Measurements from ENCODE around the gene WNT5B.

Gene WNT5B

DNA sequence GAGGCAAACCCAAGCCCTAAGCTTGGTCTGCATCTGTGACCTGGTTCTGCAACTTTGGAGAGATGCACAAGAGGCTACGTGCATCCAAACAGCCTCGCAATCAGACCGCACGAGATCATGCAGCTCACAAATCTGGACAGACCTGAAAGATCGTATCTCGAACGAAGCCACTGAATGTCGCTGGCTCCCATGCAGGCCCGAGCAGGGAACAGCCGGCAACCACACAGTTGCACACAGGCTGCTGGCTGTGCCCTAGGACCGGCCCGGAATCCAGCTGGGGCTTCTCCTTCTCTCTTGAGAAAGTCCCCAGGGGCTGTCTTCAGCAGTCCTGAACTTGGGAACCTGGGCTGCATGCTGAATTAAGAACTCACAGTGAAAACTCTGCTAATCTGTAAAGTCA is 27.9 kb downstream of the WNT5B start:
- DNase-seq, result no peak

DNA sequence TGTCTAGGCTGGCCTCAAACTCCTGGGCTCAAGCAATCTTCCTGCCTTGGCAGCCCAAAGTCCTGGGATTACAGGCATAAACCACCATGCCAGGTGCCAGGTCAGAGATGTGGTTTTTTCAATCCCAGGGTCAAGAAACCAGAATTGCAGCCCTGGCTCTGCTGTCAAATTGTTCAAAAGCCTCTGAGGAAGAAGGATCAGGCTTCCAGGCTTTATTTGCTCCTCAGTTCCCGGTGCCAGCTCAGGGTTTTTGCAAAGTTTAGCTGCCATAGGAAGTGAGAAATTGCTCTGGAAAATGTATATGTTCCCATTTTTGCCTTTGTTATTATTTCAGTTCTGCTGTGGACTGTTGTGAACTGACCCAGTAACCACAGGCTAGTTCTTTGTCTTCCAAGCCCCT is 28.7 kb downstream of the WNT5B start:
- DNase-seq, result no peak

DNA sequence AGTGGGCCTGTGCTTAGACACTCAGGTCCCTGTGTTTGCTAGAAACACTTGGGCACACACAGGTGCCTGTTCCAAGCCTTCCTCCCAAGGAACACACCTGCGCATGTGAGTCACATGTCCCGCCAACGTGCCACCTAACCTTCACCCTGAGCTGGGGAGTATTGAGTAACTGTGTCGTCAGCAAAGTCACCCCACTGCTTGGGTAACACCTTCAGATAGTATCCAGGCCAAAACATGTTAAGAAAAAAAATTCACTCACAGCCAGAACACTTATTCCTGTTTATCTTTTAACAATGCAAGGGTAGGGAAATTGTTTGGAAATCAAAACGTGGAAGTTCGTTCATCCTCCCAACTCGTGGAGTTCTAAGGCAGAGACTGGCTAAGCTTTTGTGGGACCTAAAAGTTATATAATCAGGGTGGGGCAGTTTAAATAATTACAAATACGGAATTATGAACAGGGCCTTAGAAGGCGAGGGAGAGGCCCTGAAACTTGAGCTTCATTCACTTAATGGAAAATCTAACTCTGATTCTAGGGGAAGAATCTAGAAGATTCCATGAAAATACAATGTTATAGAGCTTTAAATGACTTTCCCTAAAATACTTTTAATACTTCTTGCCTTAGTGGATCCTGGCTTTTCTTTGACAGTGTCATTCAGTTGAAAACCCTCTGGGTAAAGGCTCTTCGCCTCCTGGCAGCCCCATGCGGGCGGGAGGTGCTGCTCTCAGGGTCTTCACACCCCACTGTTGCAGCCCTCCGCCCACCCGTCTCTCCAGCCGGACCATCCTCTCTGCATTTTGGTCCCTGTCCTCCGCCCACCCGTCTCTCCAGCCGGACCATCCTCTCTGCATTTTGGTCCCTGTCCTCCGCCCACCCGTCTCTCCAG is 31.5 kb downstream of the WNT5B start:
- no peak for DNase-seq

DNA sequence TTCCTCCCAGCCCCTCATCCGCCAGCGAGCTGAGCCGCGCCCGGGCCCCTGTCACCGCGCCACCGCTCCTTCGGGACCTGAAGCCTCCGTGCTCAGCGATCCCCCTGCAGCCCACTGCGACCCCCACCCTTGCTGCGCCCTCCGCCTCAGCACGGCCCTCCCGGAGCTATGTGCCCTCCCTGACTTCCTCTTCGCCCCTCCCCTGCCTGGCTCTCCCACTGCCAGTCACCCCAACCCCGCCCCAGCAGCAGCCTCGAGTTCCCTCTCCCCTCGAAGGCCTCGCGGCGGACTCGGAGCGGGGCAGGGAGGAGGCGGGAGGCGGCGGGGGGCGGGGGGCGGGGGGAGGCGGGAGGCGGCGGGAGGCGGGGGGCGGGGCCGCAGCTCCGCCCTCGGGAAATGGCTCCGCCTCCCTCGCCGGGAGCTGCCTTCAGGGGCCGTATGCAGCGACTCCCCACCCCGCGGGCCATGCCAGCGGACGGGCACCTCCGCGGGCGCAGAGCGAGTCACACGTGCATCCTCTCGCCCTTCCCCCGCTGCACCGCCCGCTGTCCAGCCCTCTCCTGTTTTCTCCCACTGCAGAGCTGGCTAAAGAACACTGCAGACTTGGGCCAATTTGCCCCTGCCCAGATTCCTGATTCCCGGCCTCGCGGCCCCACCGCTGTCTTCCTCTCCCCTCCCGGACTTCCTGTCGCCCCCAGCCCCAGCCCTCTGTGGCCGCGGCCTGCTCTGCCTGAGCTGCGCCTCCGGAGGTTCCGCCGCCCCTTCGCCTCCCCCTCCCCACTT is 32.7 kb downstream of the WNT5B start:
- DNase-seq, result peak; percentile 82 to 84

DNA sequence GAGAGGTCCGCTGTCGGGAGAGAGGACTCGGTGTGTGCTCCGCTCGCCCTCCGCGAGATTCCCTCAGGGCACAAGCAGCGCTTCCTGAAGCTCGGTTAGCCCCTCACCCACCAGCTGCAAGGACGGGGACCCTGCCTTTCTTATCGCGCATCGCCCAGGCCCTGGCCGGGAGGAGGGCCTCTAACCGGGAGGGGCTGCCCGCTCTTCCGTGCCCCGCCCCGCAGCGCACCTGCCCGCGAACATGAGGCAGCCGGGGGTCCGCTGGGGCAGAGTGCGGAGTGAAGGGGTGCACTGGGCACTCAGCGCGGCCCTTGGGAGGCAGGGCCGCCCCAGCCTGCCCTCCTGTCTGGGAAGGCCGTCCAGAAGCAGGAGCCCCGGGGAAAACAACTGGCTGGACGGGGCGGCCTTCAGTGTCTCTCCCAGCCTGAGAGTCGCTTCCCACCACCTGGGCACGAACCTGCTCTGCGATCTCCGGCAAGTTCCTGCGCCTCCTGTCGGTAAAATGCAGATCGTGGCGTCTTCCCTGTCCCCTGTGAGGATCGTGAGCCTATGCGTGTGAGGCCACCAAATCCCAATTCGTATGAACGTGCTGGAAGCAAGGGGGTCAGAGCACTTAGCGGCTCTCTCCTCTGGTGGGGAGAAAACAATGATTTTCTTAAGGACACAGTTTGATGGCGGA is 33.9 kb downstream of the WNT5B start:
- no peak for DNase-seq

DNA sequence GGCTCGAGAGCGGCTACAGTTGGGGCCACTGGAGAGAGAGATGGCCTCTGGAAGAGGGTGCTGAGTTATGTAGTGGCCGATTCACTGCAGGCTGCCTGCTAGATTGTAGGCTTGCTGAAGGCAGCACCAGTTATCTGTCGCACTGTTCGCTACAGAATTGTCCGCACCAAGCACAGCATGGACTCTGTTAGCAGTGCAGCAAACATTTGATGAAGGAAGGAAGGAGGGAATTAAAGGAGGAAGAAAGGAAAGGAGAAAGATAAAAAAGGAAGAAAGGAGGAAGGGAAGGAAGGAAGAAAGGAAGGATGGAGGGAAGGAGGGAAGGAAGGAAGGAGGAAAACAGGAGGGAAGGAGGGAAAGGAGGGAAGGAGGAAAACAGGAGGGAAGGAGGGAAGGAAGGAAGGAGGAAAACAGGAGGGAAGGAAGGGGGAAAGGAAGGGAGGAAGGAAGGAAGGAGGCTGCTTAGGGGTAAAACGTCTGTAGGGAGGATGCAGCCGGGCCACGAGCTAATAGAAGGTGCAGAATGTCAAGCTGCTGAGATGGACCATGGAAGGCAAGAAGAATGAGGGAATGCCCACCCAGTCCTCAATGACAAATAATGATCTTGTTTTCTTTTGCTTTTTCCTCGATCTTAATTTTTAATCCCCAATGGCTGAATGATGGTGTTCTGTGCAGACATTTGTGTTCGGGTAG is 34.6 kb downstream of the WNT5B start:
- no peak for DNase-seq

DNA sequence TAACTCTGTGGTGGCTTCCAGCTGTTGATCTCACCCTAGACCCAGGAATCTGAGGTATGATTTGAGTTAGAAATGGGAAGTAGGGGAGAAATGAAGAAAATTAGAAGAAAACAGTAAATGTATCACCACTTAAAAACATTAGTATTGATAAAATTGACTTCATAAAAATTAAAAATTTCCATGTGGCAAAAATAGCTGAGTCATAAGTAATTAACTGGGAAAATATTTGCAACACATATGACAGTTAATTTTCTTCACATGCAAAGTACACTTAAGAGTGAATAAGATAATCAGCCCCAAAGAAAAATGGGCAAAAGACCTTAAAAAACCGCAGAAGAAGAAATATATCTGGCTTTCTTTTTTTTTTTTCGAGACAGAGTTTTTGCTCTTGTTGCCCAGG is 36.3 kb downstream of the WNT5B start:
- DNase-seq, result no peak

DNA sequence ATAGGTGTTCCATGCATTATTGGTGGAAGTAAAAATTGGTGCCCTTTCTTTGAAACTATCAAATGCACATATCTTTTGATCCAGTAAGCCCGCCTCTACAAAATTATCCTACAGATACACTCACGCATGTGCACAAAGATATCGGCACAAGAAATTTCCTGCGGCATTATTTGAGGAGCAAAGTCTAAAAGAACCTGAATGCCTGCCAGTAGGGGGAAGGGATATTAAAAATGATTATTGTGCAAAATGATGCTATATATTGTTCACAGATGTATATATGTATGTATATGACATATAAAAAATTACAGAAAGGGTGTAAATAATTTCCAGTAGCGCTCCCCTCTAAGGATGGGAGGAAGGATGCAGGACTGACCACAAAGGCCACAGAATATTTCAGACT is 37.2 kb downstream of the WNT5B start:
- no peak for DNase-seq

DNA sequence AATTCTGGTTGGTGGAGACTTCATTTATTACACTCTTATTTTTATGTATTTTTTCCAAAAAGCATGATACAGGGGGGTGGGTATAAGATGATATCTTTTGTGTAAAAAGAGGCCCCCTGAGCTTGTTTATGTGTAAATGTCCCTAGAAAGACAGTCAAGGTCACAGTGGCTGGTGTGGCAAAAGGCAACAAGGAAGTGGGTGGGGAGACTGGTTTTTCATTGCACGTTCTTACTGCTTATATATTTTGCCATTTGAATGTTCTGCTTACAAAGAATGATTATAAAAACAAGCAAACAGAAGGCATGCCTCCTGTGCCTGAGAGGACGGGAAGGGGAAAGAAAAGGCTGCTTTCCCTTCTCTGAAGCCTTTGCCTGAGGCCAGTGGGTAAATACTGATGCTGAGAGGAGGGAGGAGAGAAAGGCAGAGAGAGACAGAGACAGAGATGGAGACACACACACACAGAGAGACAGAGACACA is 37.7 kb downstream of the WNT5B start:
- DNase-seq, result no peak

DNA sequence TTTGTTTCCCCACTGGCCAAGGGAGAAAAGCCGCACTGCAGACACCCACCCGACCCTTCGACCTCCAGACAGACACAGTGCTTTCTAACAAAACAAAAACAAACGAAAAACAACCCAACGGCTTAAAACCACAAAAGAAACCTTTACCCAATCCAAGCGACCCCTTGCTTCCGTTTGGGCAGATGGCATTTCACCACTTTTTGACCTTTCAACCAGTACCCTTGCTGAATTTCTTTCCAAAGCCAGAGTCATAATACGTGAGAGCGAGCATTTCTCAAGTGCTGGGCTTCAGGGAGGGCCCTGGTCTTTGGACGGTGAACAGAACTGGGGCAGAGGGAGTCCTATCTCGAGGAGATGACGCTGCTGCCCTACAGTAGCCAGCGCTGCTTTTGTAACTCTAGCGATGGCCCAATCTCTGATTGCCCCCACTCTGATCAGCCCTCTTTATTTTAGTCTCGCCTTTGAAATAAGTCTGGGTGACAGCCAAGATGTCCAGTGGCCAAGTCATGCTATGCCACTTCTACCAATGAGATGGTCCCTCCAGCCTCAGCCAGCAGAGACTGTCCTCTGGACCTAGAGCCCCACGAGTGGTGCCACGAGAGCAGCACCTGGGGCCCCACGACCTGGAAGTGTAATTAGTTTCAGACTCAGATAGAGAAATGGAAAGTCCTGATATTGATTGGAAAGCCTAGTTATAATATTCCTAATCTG is 40.0 kb downstream of the WNT5B start:
- no peak for DNase-seq

DNA sequence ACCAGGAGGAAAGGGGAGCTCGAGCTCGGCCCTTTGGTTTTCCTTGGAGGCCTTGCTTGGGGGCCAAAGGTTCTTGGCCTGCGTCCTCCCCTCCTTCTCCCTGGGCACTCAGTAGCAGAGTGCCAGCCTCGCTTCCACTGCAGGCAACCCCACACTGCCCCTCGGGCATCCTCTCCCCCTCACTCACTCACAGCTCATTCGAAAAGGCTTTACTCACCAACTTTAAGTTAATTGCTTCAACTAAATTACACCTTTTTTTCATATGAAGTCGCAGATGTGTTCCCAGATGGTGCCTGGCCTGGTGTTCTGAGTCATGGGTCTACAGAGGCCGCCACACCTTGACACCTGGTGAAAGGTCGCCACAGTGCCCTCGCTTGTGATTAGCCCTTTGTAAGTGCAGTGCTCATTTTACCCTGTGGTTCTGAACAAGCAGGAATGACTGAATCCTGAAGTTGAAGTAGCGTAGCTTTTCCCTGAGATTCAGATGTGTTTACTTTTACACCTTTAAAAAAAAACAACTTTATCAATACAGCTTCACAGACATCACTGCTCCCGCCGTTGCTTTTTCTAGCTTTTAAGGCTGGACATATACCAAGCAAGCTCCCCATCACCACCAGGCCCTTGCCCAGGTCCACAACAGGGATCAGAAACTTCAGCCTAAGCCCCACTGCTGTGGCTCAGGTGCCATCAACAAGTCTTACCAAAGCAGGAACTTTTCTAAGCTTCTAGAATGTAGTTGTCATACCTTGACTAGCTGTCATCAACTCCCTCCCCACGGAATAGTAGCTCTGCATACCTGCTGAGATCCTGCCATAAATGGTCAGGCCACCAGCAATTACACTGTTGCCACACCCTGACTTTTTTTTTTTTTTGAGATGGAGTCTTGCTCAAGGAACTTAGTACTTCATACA is 41.6 kb downstream of the WNT5B start:
- DNase-seq, result no peak

DNA sequence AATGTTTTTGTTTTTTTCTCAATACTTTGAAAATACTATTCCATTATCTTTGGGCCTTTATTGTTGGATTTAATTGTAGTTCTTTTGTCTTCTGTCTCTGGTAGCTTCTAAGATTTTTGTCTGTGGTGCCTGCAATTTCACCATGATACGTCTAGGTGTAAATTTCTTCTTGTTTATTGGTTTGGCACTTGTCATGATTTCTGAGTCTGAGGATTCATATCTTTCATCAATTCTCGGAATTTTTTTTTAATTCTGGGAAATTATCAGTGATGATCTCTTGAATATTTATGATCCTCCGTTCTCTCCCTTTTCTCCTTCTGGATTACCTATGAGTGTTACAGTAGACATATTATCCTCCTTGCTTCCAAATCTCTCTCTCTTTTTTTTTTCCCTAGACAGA is 47.0 kb downstream of the WNT5B start:
- no peak for DNase-seq

DNA sequence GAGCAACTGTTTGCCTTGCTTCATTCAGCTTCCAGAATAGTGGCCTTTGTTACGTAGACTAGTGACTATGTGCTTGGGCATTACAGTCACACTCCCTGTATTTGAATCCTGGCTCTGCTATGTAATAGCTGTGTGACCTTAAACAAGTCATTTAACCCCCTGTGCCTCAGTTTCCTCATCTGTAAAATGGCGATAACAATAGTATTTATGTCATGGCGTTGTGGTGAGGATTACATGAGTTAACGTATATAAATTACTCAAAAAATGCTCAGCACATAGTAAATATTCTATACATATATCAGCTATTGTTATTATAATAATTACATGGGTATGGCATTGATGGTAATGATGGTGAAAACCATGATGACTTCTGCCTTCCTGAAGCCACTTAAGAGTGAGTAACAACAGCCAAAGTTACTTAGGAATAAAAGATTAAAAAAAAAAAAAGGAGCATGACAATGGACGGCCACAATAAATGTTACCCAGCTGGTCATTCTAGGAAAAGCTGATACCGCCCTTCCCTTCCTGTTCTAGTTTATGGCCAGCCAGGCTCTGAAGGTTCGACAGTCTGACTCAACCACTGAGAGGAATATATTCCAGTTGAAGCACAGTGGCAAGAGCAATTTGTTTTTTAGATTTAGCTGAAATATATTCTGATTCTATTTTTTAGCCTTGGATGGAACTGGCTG is 51.9 kb downstream of the WNT5B start:
- DNase-seq, result no peak

DNA sequence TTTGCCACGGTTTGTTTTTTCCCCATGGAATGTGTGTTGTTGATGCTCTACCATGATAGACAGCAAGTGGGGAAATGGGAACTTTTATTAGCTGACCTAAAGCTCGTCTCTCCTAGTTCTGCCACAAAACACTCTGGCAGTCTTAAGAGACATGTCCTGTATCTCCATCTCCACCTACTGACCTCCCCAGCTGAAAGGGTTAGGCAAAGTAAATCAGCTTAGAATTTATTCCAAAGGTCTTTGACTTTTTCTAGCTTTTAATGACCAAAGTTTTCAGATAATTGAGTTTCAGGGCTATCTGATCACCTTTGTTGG is 52.4 kb downstream of the WNT5B start:
- no peak for DNase-seq

DNA sequence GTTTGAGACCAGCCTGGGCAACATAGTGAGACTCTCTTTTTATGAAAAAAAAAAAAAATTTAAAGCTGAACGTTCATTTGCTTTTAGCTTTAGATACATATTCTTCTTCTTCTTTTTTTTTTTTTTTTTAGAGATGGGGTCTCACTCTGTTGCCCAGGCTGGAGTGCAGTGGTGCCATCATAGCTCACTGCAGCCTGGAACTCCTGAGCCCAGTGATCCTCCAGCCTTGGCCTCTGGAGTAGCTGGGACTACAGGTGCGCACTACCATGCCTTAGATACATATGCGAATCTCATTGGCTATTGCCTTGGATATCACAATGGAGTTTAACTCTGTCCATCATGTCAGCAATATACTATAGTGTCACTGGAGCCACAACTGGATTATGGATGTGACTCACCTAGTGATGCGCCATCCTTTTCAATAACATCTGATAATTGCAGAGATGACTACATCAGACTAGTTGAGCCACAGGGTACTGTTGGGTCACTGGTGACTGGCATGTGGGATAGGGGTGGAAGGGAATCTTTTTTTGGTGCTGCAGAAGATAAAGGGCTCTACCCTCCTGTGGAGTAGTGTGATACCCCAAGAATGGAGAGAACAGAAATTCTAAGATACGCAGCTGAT is 59.2 kb downstream of the WNT5B start:
- DNase-seq, result no peak

DNA sequence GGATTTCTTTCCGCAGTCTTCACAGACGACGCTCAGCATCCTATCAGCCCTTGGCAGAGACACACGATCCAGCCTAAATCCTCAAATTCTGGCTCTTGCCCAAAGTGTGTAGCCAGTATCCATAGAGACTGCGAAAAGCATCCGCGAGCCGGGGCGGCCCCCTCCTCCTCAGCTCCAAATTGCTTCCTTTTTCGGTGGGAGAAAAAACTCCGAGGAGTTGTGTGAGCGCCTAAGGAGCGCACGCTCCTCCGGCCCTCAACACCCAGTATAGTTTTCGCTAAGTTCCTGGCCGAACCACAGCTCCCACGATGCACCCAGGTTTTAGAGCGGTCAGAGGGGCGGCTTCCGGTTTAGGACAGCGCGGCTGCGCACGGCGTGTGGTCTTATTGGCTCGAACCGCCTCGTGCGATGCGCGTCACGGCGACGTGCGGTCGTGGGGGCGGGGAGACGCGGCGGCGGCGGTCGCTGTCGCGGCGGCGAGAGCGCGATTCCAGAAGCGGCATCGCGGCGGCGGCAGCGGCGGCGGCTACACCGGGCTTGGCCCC is 61.6 kb downstream of the WNT5B start, which contains the start of gene ADIPOR2:
ADIPOR2 (plus strand) TSS at position 493 of the 545 bp plus-strand sequence. CDS start 63,274 bp downstream, outside the sequence.
- peak; percentile 96 to 97 for DNase-seq

DNA sequence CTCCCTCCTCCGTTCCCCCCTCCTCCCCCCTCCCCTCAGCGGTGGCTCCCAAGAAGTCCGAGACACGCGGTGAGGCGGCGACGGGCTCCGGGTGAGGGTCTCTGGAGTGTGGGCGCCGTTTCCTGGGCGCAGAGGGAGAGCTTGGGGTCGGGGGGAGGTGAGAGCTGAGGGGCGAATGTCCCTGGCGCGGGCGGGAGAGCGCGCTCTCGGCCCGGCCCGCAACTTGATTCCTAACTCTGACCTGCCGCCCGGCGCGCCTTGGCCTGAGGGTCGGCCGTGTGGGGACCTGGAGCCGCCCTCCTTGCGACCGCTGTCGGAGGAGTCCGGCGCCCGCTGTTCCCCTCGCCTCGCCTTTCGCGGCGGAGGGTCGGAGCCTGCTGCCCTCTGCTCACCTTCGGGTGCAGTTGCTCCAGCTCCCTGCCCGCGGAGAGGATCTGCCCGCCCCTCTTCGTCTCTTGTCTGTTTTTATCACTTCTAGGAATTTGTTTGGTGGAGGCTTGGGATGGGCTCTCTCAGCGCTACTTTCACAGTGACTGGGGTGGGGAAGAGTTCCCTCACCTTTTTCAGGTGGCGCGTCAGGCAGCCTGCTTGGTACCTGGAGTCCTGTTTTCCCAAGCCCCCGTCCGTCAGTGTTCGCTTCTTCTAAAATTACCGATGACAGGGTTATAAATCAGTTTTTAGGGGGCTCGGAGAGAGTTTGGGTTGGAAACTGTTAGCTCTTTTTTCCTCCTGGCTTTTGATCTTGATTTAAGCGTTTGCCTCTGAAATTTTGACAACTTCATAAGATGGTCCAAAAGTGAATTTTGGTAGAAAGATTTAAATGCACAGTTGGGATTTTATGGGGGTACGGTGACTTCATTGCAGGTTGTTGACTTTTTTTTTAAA is 62.3 kb downstream of the WNT5B start:
- DNase-seq, result peak in 1 of 2 experiments; percentile 50

DNA sequence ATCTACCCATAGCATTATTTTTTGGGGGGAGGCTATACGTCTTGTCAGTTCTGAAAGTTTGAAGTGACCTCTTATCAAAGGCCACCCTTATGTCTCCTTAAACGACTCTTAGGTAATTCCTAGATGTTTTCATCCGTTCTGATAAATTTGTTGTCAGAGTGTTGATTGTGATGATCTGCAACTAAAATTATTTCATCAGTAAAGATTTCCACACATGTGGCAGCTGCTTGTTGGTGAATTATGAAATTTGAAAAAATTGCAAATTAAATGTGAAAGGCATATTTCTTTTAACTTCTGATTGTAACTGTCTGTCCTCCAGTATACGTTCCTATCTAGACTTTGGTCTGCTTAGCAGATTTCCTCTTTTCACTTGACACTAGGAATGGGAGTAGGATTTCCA is 63.2 kb downstream of the WNT5B start:
- DNase-seq, result no peak
